ENCODE measurements around the gene TBL1XR1. TPM values are rescaled to one million over a fixed set of nuclear protein-coding genes. Genes with fewer than 3 reads are reported as not detected.

TBL1XR1 gene
- total RNA-seq (2021): 170 and 175 TPM in 2 replicates
- long read RNA-seq, full-length matches to known transcripts: 49 of 128 reads
- long read RNA-seq, partial matches to known transcripts: 25 of 128 reads
- long read RNA-seq, other reads (novel, unspliced or antisense): 54 of 128 reads

- DNase-seq: peak; percentile 87
- no peaks in the 10 kb centered on the region for H4K20me1 ChIP-seq (ENCODE audit: control insufficient read depth, insufficient read depth, insufficient read length)
- H3K23me2 ChIP-seq (ENCODE audit: insufficient read length, low read depth, low read length, poor library complexity, severe bottlenecking): peaks cover 3% of the 10 kb centered on the region
- no CpG with 5 or more reads among the region's 93 CpGs for WGBS (ENCODE audit: extremely low coverage, insufficient read length, low lambda C conversion rate)
- Mint-ChIP-seq H3K9me3 (no peaks in the 10 kb centered on the region; a peak in 2 of 5 replicates), H3K4me1 (peaks cover 48 to 50% of the 10 kb centered on the region in 2 experiments), H3K27ac (peak within 1 kb of the TSS; percentile 98 to 100 (median 100)), H3K27me3 (ENCODE audit: low read depth) (no peaks in the 10 kb centered on the region), H3K36me3 (ENCODE audit: insufficient read depth in 1 of 3, low read depth in 3 of 3) (peaks cover 7 to 27% (median 19%) of the 10 kb centered on the region in 3 experiments; a peak in 5 of 7 replicates), H3K4me3 (peak within 1 kb of the TSS; percentile 97 to 98)
- H3K14ac ChIP-seq (ENCODE audit: insufficient read depth, low read length): peak within 1 kb of the TSS; percentile 97
- peak within 1 kb of the TSS; percentile 97 for H3K4me2 ChIP-seq (ENCODE audit: insufficient read depth, insufficient read length, low read length)
- H3K56ac ChIP-seq (ENCODE audit: insufficient read length, low read depth, low read length): peak within 1 kb of the TSS; percentile 99
- peak within 1 kb of the TSS; percentile 99 for H2BK12ac ChIP-seq (ENCODE audit: insufficient read length, low read depth, low read length)
- H3K18ac ChIP-seq (ENCODE audit: insufficient read length, low read depth, low read length): peak within 1 kb of the TSS; percentile 98
- no peaks in the 10 kb centered on the region for H3K79me1 ChIP-seq (ENCODE audit: insufficient read depth, low read depth, low read length, poor library complexity, severe bottlenecking)
- peak within 1 kb of the TSS; percentile 94 for H4K91ac ChIP-seq (ENCODE audit: insufficient read length, low read depth, low read length)
- H2AK5ac ChIP-seq (ENCODE audit: insufficient read length, low read length): peak within 1 kb of the TSS; percentile 100
- H3K9me3 ChIP-seq (ENCODE audit: control insufficient read depth, low read depth, low read length): no peaks in the 10 kb centered on the region
- peak within 1 kb of the TSS; percentile 98 for H3T11ph ChIP-seq (ENCODE audit: low read length)
- no peak within 1 kb of the TSS for H4K8ac ChIP-seq (replicated peaks; ENCODE audit: insufficient read length, low read depth, low read length)
- peak within 1 kb of the TSS; percentile 100 for H3K23ac ChIP-seq (ENCODE audit: insufficient read length, low read depth, low read length)
- peak within 1 kb of the TSS; percentile 84 for H2BK20ac ChIP-seq (ENCODE audit: low read depth, low read length, poor library complexity, severe bottlenecking)
- peak within 1 kb of the TSS; percentile 100 for H3K9ac ChIP-seq (ENCODE audit: extremely low read depth, insufficient read length, low read length)
- peak within 1 kb of the TSS; percentile 98 for H2BK5ac ChIP-seq (ENCODE audit: insufficient read length, low read length)
- H3K27me3 ChIP-seq (ENCODE audit: insufficient read depth, low read length): no peaks in the 10 kb centered on the region
- peak within 1 kb of the TSS; percentile 99; the same call in 1 of the 2 replicates for H3K4ac ChIP-seq (ENCODE audit: low read depth, low read length)
- no peak within 1 kb of the TSS for H2AFZ ChIP-seq (ENCODE audit: low read length)
- peak within 1 kb of the TSS; percentile 99 for H4K5ac ChIP-seq (ENCODE audit: insufficient read length, low read depth, low read length)
- H3K4me1 ChIP-seq (ENCODE audit: insufficient read depth, low read length): peaks cover 9% of the 10 kb centered on the region; the same call in 1 of the 2 replicates
- H2BK120ac ChIP-seq (ENCODE audit: low read depth, low read length, poor library complexity, severe bottlenecking): peak within 1 kb of the TSS; percentile 100
- no peak within 1 kb of the TSS for H2BK15ac ChIP-seq (ENCODE audit: low read depth, low read length)
- no peak for TF ChIP-seq CTCF (conservative IDR thresholded peaks at IDR 0.05)
- H3K27ac ChIP-seq (ENCODE audit: insufficient read length, low read depth, low read length): peak within 1 kb of the TSS; percentile 99
- H3K79me2 ChIP-seq (ENCODE audit: insufficient read depth, low read length): peaks cover 42% of the 10 kb centered on the region; the same call in 1 of the 2 replicates
Observed at GRCh38 chr3:177197041-177197726, at the start of gene TBL1XR1. Gene TBL1XR1 (minus strand): TSS chr3:177197482. CDS start chr3:177064977, 132,505 bp downstream.

Data from H9 (cell line).